Measurements from ENCODE around the gene CCDC3.
"Not testable (repeated sequence)": the region's sequence is repeated elsewhere in the genome, so short reads cannot be mapped to it uniquely, and the experiment has no call there.

Gene CCDC3

GRCh38 chr10:13001041-13001886 lies at the start of gene CCDC3:
Gene CCDC3, minus strand, starts transcription at chr10:13001713. Its CDS starts 143 bp downstream, at chr10:13001570.
- no peak for DNase-seq

- DNase-seq = no peak
Measured at GRCh38 chr10:13051126-13051694, 49.7 kb upstream of the CCDC3 start.

GRCh38 chr10:13049774-13050420 lies 48.4 kb upstream of the CCDC3 start:
- DNase-seq = no peak

- no peak for DNase-seq
Measured at GRCh38 chr10:13048762-13049161, 47.2 kb upstream of the CCDC3 start.

- DNase-seq = no peak
Measured at GRCh38 chr10:13047529-13048206, 46.2 kb upstream of the CCDC3 start.

GRCh38 chr10:13046851-13047528 lies 45.5 kb upstream of the CCDC3 start:
- no peak for DNase-seq

GRCh38 chr10:13043520-13043919 lies 42.0 kb upstream of the CCDC3 start:
- DNase-seq = no peak

- no peak for DNase-seq
Measured at GRCh38 chr10:13039761-13040160, 38.2 kb upstream of the CCDC3 start.

GRCh38 chr10:13038391-13038790 lies 36.9 kb upstream of the CCDC3 start:
- DNase-seq = no peak

- DNase-seq = no peak
Measured at GRCh38 chr10:13037832-13038231, 36.3 kb upstream of the CCDC3 start.

GRCh38 chr10:13036841-13037240 lies 35.3 kb upstream of the CCDC3 start:
- no peak for DNase-seq

- DNase-seq = not testable (repeated sequence)
Measured at GRCh38 chr10:13035731-13036130, 34.2 kb upstream of the CCDC3 start.

GRCh38 chr10:13026873-13027272 lies 25.4 kb upstream of the CCDC3 start:
- DNase-seq = no peak

GRCh38 chr10:13023754-13024153 lies 22.2 kb upstream of the CCDC3 start:
- no peak for DNase-seq

GRCh38 chr10:13019280-13019679 lies 17.8 kb upstream of the CCDC3 start:
- DNase-seq = no peak

- no peak for DNase-seq
Measured at GRCh38 chr10:13018171-13018570, 16.7 kb upstream of the CCDC3 start.

GRCh38 chr10:13016886-13017285 lies 15.4 kb upstream of the CCDC3 start:
- no peak for DNase-seq

GRCh38 chr10:13016426-13016825 lies 14.9 kb upstream of the CCDC3 start:
- DNase-seq = no peak

- no peak for DNase-seq
Measured at GRCh38 chr10:13006037-13006436, 4.5 kb upstream of the CCDC3 start.

- no peak for DNase-seq
Measured at GRCh38 chr10:13003759-13004158, 2.2 kb upstream of the CCDC3 start.

- DNase-seq = no peak
Measured at GRCh38 chr10:13003004-13003403, 1.5 kb upstream of the CCDC3 start.

GRCh38 chr10:13001887-13002212 lies 337 bp upstream of the CCDC3 start:
- no peak for DNase-seq

- no peak for DNase-seq
Measured at GRCh38 chr10:13000431-13000830, 1.1 kb downstream of the CCDC3 start.

Data from NCI-H1092 (cell line).